ENCODE results near the gene PRKD3.
A peak's percentile ranks its signal among the peaks of the same experiment; 100 is the strongest.

PRKD3 gene

DNA sequence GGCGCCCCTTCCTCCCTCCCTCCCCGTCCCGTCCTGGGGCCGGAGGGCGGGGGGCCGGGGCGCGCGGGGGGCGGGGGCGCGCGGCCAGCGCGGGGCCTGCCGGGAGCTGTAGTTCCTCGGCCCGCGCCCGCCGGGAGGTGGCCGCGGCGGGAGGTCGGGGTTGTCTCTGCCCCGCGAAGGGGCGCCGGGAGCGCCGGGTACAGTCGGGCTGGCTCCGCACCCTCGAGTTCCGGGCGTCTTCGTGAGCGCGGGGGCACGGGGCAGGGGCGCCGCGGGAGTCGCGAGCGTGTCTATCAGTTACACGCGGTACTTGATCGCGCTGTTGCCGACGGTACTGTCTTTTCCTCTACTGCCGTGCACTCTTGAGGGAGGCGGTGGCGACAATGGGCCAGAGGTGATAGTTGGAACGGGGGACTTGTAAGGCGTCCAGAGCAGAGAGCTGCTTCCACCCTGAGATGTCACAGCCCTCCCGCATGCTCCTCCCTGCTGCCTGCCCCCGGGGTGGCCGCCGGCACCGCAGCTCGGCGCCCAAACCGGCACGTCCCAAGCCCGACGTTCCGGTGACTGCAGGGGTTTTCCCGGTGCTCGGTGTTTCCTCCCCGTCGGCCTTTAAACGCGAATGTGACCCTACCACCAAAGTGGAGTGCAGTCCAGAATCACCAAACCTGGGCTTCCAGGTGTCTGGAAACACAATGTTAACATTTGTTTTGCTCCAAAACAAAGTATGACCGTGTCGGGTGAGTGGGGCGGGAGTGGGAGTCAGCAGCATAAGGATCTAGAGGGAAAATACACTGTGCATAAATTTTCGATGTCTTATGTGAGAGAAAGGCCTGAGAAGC, at the start of gene PRKD3:
Gene PRKD3, minus strand, starts transcription at position 48 of the 839 bp plus-strand sequence. CDS start 8,309 bp downstream, outside the sequence.
- peak; percentile 87 for FAIRE-seq
- DNase-seq (ENCODE audit: insufficient read length, low spot score): peak; percentile 60

GRCh38 chr2:37372000-37372399, 47.4 kb upstream of the PRKD3 start:
- FAIRE-seq: peak; percentile 54
- DNase-seq (ENCODE audit: insufficient read length, low spot score): no peak

DNA sequence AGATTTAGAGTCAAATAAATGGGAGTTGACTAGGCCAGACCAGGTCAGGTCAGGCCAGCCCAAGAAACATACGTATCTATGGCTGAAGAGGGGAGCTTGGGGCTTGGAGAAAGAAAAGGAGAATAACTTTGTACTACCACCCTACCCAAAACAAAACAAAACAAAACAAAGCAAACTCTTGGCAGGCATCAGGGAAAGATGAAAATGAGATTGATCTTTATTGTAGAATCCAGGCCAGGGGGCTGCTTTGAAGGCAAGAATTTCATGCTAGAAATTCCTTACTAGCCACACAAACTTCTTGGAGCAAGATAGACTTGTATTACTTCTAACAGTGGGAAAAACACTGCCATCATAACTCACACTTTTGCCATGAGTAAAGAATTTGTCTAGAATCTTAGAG, 46.0 kb upstream of the PRKD3 start:
- no peak for DNase-seq (ENCODE audit: insufficient read length, low spot score)
- peak; percentile 21 for FAIRE-seq

GRCh38 chr2:37367984-37368383, 43.4 kb upstream of the PRKD3 start:
- no peak for FAIRE-seq
- DNase-seq (ENCODE audit: insufficient read length, low spot score): no peak

GRCh38 chr2:37367310-37367709, 42.7 kb upstream of the PRKD3 start:
- no peak for FAIRE-seq

GRCh38 chr2:37366773-37367172, 42.1 kb upstream of the PRKD3 start:
- FAIRE-seq: no peak
- no peak for DNase-seq (ENCODE audit: insufficient read length, low spot score)

More at GRCh38 chr2:37367310-37367709, 42.7 kb upstream of the PRKD3 start:
- no peak for DNase-seq (ENCODE audit: insufficient read length, low spot score)

DNA sequence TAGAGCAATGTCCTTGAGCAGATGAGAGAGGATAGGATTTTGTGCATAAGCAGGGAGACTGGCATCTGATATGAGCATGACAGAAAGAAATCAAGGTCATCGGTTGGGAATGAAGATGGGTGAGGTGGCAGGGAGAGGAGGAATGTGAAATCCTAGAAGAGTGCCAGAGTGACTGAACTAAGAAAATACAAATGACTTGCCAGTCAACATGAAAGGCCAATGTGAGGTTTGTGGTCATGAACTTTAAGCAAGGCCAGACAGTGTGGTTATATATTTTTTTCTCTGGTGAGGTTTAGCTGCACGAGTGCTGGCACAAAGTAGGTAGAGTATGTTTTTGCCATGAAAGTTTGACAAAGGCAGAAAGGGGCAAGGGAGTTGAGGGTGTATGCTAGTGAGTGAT, 41.0 kb upstream of the PRKD3 start:
- no peak for DNase-seq (ENCODE audit: insufficient read length, low spot score)
- FAIRE-seq: peak; percentile 80

GRCh38 chr2:37364351-37364750, 39.7 kb upstream of the PRKD3 start:
- no peak for DNase-seq (ENCODE audit: insufficient read length, low spot score)
- no peak for FAIRE-seq

DNA sequence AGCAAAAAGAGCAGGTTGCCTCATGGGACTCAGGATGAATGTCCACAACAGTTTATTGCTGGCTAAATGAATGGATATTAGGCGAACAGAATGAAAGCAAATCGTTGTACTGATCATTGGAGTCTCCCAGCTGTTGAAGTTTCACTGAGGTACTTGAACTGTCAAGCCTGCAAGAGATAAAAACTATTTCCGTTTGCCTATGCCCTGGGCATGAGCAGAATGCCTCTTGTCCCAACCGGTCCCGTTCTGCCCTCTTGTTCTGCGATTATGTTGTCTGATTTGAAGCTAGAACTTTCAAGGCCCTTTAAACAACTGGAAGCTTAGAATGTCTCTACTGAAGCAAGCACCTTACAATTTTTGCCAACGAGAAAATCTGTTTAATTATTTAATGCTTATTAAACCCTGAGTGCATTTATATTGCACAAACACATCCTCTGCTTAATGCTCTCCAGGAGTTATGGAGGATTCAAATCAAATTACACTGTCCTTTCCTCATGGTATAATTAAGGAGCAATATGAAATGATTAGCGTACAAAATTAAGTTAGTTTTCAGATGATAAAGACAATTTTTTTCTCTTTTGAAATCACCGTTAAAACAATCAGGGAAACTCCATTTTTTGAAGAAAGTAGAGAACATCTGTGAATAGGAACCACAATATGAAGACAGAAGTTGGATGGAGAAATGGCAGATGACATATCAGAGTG, 37.5 kb upstream of the PRKD3 start:
- no peak for DNase-seq (ENCODE audit: insufficient read length, low spot score)
- no peak for FAIRE-seq

GRCh38 chr2:37361216-37361815, 36.7 kb upstream of the PRKD3 start:
- FAIRE-seq: peak; percentile 14
- no peak for DNase-seq (ENCODE audit: insufficient read length, low spot score)

DNA sequence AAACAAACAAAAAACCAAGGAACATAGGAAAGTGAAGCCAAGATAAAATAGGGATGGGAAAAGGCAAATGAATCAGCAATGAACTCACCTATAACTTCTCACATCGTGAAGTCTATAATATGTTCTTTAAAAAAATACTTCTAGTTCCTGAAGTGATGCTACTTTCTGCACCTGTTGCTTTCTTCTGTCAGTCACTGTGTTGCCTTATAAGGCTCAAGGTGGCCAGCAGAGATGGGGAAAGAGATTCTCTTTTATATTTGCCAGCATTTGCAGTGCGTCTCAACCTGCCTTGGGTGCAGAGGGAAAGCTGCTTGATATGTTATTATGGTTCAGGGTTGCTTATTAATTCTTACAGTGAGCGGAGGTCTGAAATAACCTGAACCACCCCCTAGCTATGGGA, 33.8 kb upstream of the PRKD3 start:
- DNase-seq (ENCODE audit: insufficient read length, low spot score): no peak
- no peak for FAIRE-seq

DNA sequence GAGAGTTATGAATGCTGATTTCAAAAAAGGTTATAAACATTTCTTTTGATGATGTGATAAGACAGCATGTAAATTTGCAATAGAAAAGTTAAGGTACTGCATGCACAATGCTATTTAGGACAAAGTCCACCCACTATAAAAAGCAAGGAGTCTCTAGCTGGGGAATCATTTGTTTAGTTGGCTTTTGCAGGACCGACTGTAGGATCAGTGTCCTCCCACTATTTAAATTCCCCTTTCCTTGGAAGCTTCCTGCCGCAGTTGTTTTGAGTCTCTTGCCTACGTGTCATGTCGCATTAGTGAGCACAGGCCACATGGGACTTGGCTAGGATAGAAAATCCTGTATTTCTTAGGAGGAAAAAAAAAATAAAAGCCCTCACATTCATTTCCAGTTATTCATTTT, 32.9 kb upstream of the PRKD3 start:
- DNase-seq (ENCODE audit: insufficient read length, low spot score) (no peak), FAIRE-seq (no peak)

- FAIRE-seq (no peak), DNase-seq (ENCODE audit: insufficient read length, low spot score) (no peak)
Observed at GRCh38 chr2:37357069-37357468, 32.4 kb upstream of the PRKD3 start.

DNA sequence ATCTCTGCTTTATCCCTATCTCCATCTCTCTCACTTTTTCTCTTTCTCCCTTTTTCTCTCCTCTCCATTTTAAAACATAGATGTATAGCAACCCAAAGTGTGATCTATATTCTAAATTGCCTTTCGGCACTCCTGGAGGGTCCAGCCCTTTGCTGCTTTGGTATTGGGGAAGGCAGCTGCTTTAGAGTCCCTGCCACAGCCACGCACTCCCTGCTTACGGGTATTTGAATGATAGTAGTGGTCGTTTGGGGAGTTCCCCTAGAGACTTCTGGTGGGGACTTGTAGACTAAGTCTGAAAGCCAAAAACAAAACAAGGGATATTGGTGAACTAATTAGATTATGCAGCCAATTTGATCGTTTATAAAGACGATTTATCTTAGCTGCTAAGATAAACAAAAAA, 31.7 kb upstream of the PRKD3 start:
- no peak for FAIRE-seq
- DNase-seq (ENCODE audit: insufficient read length, low spot score): no peak

DNA sequence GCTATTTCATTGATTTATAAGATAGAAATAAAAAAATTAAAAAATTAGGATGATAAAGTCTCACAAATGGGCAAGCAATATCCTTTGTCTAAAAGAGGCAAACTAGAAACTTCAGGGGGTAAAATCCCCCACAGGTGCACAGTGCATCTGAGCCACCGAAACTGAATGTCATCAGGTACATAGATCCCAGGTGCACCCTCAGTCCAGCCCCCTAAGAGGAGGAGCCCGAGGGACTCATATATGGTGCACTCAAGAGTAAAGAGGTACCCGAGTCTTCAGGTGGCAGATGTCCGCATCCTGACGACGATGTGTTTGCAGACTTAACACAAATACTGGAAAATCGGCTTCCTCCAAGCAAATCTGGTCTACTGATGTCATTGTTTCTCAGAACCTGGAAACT, 31.1 kb upstream of the PRKD3 start:
- DNase-seq (ENCODE audit: insufficient read length, low spot score): no peak
- no peak for FAIRE-seq

GRCh38 chr2:37354531-37354930, 29.9 kb upstream of the PRKD3 start:
- DNase-seq (ENCODE audit: insufficient read length, low spot score) (no peak), FAIRE-seq (no peak)

GRCh38 chr2:37350034-37350433, 25.4 kb upstream of the PRKD3 start:
- FAIRE-seq (peak; percentile 62), DNase-seq (ENCODE audit: insufficient read length, low spot score) (no peak)

- FAIRE-seq (peak; percentile 28), DNase-seq (ENCODE audit: insufficient read length, low spot score) (no peak)
Observed at GRCh38 chr2:37349231-37349860, 24.7 kb upstream of the PRKD3 start.

DNA sequence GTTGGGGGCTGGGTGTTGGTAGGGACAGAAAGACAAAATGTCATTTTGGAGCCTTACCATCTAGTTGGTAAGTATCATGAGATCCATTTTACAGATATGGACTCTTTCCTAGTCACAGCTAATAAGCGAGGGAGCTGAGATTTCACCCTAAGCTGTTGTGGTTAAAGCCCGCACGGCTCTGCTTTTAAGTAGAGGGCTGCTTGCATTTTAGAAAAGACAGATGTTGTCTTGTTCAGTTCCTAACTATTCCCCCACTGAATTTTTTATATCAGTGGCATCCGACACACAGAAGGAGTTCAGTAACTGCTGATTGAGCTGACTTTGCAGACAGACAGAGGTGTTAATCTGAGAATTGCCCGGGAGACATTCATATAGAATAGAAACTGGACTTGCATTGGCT, 23.5 kb upstream of the PRKD3 start:
- FAIRE-seq: no peak
- DNase-seq (ENCODE audit: insufficient read length, low spot score): no peak

DNA sequence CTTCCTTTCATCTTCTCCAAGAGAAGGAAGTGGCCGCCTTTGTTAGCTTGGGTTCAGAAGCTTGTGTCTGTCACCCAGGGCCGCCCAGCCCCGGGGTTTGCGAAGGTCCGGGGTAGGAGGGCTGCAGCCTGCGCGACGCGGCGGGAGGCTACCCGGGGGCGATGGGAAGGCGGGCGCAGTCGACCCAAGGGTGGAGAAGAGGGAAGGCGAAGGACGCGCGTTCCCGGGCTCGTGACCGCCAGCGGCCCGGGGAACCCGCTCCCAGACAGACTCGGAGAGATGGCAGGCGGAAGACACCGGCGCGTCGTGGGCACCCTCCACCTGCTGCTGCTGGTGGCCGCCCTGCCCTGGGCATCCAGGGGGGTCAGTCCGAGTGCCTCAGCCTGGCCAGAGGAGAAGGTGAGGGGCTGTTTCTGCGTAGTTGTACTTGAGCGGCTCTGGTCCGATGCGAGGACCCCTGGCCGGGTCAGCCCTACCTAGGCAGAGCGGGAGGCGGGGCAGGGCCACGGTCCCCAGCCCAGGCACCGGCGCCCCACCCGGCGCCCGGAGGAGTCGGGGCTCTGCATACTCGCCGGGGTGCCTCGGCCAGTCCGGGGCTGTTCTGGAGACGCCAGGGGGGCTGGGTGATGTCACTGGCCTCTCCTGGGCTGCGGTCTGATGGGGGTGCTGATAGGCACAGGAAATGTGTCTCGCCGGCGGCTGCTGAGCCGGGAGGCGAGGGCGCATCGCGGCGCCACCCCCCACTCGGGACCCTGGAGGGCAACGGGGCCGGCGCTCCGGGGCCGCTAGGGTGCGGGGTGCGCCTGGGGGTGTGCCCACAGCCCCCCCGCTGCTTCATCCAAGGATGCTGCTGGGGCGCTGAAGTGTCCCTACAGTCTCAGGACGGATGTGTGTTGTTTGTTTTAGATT, 20.1 kb upstream of the PRKD3 start, which contains the start of gene QPCT:
Gene QPCT, plus strand, starts transcription at position 178 of the 909 bp plus-strand sequence. Its CDS starts 102 bp downstream, at position 280.
- peak; percentile 38 for DNase-seq (ENCODE audit: insufficient read length, low spot score)
- FAIRE-seq: no peak

Data from GM19239 (cell line).